NCI-H128 (cell line): ENCODE measurements around the gene TRNAU1AP.

Source experiments
- DNase-seq: peaks from one replicate; lab custom pipeline; 2025; ENCODE audit not compliant: unreplicated experiment; lab: John Stamatoyannopoulos, UW

Gene TRNAU1AP

DNA sequence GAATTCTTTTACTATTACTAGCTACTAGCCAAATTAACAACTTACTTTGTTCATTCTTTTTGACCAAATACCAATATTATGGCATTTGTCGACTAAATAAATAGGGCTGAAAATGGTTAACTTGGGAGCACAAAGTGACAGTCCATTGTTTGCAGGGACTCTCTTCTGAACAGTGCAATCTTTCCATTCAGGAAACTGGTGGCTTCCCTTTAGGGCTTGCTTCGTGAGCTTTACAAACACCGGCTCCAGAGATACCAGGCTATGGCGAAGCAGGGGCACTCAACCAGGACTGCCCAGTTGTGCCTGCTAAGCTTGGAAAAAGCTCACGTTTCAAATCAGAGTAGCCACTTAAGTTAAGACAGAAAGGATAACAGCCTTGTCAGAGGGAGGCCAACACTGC, 51.5 kb downstream of the TRNAU1AP start:
- DNase-seq: no peak

DNA sequence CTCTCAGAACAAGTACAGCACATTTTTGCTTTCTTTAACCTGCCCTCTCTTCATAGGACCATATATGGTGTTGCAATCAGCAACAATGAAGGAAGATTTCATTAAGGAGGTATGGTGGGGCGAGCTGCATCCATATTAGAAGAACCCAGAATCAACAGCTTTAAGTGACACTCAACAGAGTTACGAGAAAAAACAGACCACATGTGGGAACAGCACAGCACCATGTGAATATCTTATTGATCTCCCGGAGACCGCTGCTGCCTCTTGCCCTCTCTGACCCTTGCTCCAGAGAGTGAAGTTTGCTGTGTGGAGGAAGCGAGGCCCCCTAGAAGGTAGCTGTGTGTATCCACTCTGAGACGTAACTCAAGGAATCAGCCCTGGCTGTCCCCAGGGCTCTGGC, 52.1 kb downstream of the TRNAU1AP start:
- no peak for DNase-seq

DNA sequence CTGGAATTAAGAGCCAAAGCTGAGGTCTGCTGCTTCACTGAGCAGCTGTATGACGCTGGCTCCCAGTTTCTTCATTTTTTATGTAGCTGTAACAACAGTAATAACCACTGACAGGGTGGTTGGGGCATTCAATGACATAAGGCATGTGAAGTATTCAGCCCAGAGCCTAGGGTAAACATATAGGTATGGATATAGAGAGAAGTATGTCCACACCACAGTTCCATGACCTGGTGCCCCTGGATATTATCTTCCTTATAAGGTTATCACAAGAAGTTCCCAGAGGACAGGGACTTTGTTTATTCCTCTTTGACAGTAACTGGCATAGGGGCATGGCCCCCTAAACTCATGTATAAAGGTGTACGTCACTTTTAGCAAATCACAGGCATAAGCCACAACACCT, 53.9 kb downstream of the TRNAU1AP start:
- DNase-seq: no peak

DNA sequence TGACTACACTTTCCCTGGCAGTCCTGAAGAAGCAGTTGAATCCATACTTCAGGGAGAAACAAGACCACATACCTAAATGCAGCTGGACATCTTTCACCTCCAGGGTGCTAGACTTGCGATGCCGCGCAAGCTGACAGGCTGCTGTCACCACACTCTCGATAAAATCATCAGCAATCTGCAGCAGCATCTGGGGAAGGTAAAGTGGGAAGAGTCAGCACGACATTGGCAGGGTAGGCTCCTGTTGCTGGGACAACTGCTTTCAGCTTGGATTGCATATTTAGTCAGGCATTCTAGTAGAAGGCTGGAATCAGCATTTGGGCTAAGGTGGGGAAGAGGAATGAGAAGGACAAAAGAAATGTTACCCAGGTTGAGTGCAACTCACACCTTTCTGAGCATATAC, 60.3 kb downstream of the TRNAU1AP start:
- DNase-seq: no peak
